ENCODE data around the gene SLC16A3. TPM values are rescaled to one million over a fixed set of nuclear protein-coding genes. Genes with fewer than 3 reads are reported as not detected.

The SLC16A3 gene
- total RNA-seq, 1 experiment from 2014 or later: 28.7 TPM

GRCh38 chr17:82216301-82217119 lies 12.3 kb upstream of the SLC16A3 start:
- Mint-ChIP-seq H3K36me3 (no peaks in the 10 kb centered on the region), H3K9me3 (no peaks in the 10 kb centered on the region; the same call in 1 of the 2 replicates), H3K27ac (no peak overlapping the region), H3K27me3 (ENCODE audit: low read depth) (peaks cover 31% of the 10 kb centered on the region), H3K4me3 (no peak overlapping the region), H3K4me1 (peaks cover 5% of the 10 kb centered on the region; the same call in 1 of the 2 replicates)
- no peak for DNase-seq (ENCODE audit: low spot score)
- POLR2A ChIA-PET: no interaction called here
- ATAC-seq: no peak
- TF ChIP-seq GABPB1 (CRISPR knock-in tag; IDR thresholded peaks at IDR 0.05) (0 out of 2 replicates have a peak, but pooled peaks have one; percentile 12), ZNF425 (CRISPR knock-in tag; conservative IDR thresholded peaks at IDR 0.05) (no peak)
- CTCF ChIA-PET: interaction anchor here (1.0 to 1.4 kb wide), 2 partner anchors 20 to 197 kb away, joined by 3 to 4 read pairs; no protein-coding TSS in a partner anchor

GRCh38 chr17:82217120-82217529 lies 11.7 kb upstream of the SLC16A3 start:
- no peak overlapping the region for H3K27ac Mint-ChIP-seq
- H3K4me1 Mint-ChIP-seq: 0 out of 2 replicates have a peak, but pooled peaks cover 2% of the 10 kb centered on the region
- H3K4me3 Mint-ChIP-seq: no peak overlapping the region
- ChIA-PET POLR2A (no interaction called here), CTCF (no interaction called here)
- no peaks in the 10 kb centered on the region for H3K36me3 Mint-ChIP-seq
- no peak for DNase-seq (ENCODE audit: low spot score)
- no peaks in the 10 kb centered on the region; the same call in 1 of the 2 replicates for H3K9me3 Mint-ChIP-seq
- peaks cover 33% of the 10 kb centered on the region for H3K27me3 Mint-ChIP-seq (ENCODE audit: low read depth)
- no peak for ATAC-seq
- TF ChIP-seq IRF2 (CRISPR knock-in tag; IDR thresholded peaks at IDR 0.05; ENCODE audit: borderline replicate concordance, low read depth) (no peak), ZNF121 (CRISPR knock-in tag; IDR thresholded peaks at IDR 0.05) (no peak), TP53 (CRISPR knock-in tag; IDR thresholded peaks at IDR 0.05) (no peak), FOXK1 (CRISPR knock-in tag; IDR thresholded peaks at IDR 0.05) (no peak), CTCF (IDR thresholded peaks at IDR 0.05) (no peak), HMGA2 (CRISPR knock-in tag; IDR thresholded peaks at IDR 0.05) (no peak), ZMAT4 (CRISPR knock-in tag; IDR thresholded peaks at IDR 0.05) (no peak), E2F5 (CRISPR knock-in tag; IDR thresholded peaks at IDR 0.05) (no peak), ZNF416 (CRISPR knock-in tag; IDR thresholded peaks at IDR 0.05) (no peak), ETV6 (CRISPR knock-in tag; IDR thresholded peaks at IDR 0.05) (no peak), CREM (CRISPR knock-in tag; IDR thresholded peaks at IDR 0.05) (no peak), SP1 (CRISPR knock-in tag; conservative IDR thresholded peaks at IDR 0.05) (no peak), ZNF219 (CRISPR knock-in tag; IDR thresholded peaks at IDR 0.05; ENCODE audit: borderline replicate concordance) (no peak), ZBTB21 (CRISPR knock-in tag; IDR thresholded peaks at IDR 0.05; ENCODE audit: borderline replicate concordance) (no peak), ATF3 (CRISPR knock-in tag; conservative IDR thresholded peaks at IDR 0.05) (no peak), ERG (CRISPR knock-in tag; IDR thresholded peaks at IDR 0.05) (no peak), AR (CRISPR knock-in tag; IDR thresholded peaks at IDR 0.05) (no peak), ARID4B (CRISPR knock-in tag; IDR thresholded peaks at IDR 0.05; ENCODE audit: borderline replicate concordance) (no peak)

All from WTC11 (cell line).